Neural progenitor cell (in vitro differentiated cells): ENCODE measurements around the gene KDM2A. TPM values are rescaled to one million over a fixed set of nuclear protein-coding genes. Genes with fewer than 3 reads are reported as not detected.

Experiments used
- DNase-seq: peaks from one replicate; pipeline ENCODE4 v3.0.0-alpha.2; 2016; ENCODE audit warnings: low spot score
- H2AFZ ChIP-seq: fragments of 200-600 bp; sonication (generic); replicated peaks from 2 replicates; pipeline ENCODE4 v1.6.1; 2016; ENCODE audit warnings: antibody characterized with exemption
- H3F3A ChIP-seq: fragments of 200-600 bp; sonication (generic); 2 replicates; pipeline ENCODE4 v1.6.1; 2016; ENCODE audit warnings: antibody characterized with exemption, low read depth
- H3K27ac ChIP-seq: fragments of 200-600 bp; sonication (generic); 2 replicates; pipeline ENCODE4 v1.5.1; 2016; ENCODE audit warnings: mild to moderate bottlenecking
- H3K27me3 ChIP-seq: fragments of 200-600 bp; sonication (generic); 2 replicates; pipeline ENCODE4 v1.6.1; 2016; ENCODE audit warnings: mild to moderate bottlenecking, moderate library complexity
- H3K36me3 ChIP-seq: fragments of 200-600 bp; sonication (generic); 2 replicates; pipeline ENCODE4 v1.5.1; 2016
- H3K4me1 ChIP-seq: fragments of 200-600 bp; sonication (generic); 2 replicates; pipeline ENCODE4 v1.6.1; 2016; ENCODE audit warnings: mixed run types
- H3K4me2 ChIP-seq: fragments of 200-600 bp; sonication (generic); 2 replicates; pipeline ENCODE4 v1.6.1; 2016
- H3K4me3 ChIP-seq: fragments of 200-600 bp; sonication (generic); 2 replicates; pipeline ENCODE4 v1.5.1; 2016
- H3K79me2 ChIP-seq: fragments of 200-600 bp; sonication (generic); 2 replicates; pipeline ENCODE4 v1.6.1; 2016; ENCODE audit warnings: low read depth
- H3K9ac ChIP-seq: fragments of 200-600 bp; sonication (generic); 2 replicates; pipeline ENCODE4 v1.6.1; 2016
- H3K9me3 ChIP-seq: fragments of 200-600 bp; sonication (generic); 2 replicates; pipeline ENCODE4 v1.5.1; 2016; ENCODE audit warnings: low read depth
- H4K20me1 ChIP-seq: fragments of 200-600 bp; sonication (generic); 2 replicates; pipeline ENCODE4 v1.6.1; 2016; ENCODE audit warnings: low read depth
- H3K27ac Mint-ChIP-seq: 3 replicates; pipeline ENCODE4 v1.8.0; 2021; ENCODE audit warnings: mixed read lengths
- H3K27me3 Mint-ChIP-seq: 2 replicates; pipeline ENCODE4 v1.8.0; 2022; ENCODE audit warnings: low read depth, mild to moderate bottlenecking, inconsistent platforms, moderate library complexity, mixed read lengths; ENCODE audit not compliant: insufficient read depth
- H3K36me3 Mint-ChIP-seq: 3 replicates; pipeline ENCODE4 v1.8.0; 2021; ENCODE audit warnings: mixed read lengths
- H3K4me1 Mint-ChIP-seq: 3 replicates; pipeline ENCODE4 v1.8.0; 2021; ENCODE audit warnings: mixed read lengths
- H3K4me3 Mint-ChIP-seq: 3 replicates; pipeline ENCODE4 v1.8.0; 2021; ENCODE audit warnings: mild to moderate bottlenecking, moderate library complexity, mixed read lengths
- H3K9me3 Mint-ChIP-seq: 3 replicates; pipeline ENCODE4 v1.8.0; 2020; ENCODE audit warnings: mixed read lengths
- EZH2 ChIP-seq: fragments of 200-600 bp; sonication (generic); IDR thresholded peaks from 2 replicates; pipeline ENCODE4 v1.6.1; 2017; ENCODE audit warnings: antibody characterized with exemption, mild to moderate bottlenecking, moderate library complexity
- EZH2phosphoT487 ChIP-seq: fragments of 200-600 bp; sonication (generic); IDR thresholded peaks from 2 replicates; pipeline ENCODE4 v1.6.1; 2017; ENCODE audit warnings: antibody characterized with exemption
- total RNA-seq: library from RNA; depleted of rRNA; stranded (reverse); fragments of >200 nt; gene quantifications from 2 replicates; pipeline ENCODE4 v1.2.3, GENCODE V29; 2015; ENCODE audit warnings: low replicate concordance
- TF ChIP-seq, protein P1 (sequence below): fragments of 200-600 bp; sonication (generic); IDR thresholded peaks from 2 replicates; pipeline ENCODE4 v1.5.1; 2017; ENCODE audit warnings: antibody characterized with exemption, mild to moderate bottlenecking

The KDM2A gene
- total RNA-seq, 1 donor from 2014 or later = 49.5 TPM

DNA sequence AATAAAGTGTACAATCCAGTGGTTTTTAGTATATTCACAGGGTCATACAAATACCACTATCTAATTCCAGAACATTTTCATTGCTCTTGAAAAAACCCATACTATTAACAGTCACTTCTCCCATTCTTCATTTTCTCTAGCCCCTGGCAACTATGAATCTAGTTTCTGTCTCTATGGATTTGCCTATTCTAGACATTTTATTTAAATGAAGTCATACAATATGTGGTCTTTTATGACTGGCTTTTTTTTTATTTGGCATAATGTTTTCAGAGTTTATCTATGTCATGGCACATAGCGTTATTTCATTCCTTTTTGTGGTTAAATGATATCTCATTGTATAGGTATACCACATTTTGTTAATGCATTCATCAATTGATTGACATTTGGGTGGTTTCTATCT, 59.4 kb downstream of the KDM2A start:
- Mint-ChIP-seq H3K27ac (no peak overlapping the region), H3K36me3 (peaks cover 12% of the 10 kb centered on the region), H3K9me3 (no peaks in the 10 kb centered on the region), H3K4me1 (no peaks in the 10 kb centered on the region), H3K4me3 (no peak overlapping the region), H3K27me3 (no peaks in the 10 kb centered on the region)
- peaks cover 3% of the 10 kb centered on the region for H3F3A ChIP-seq
- H3K9me3 ChIP-seq = no peaks in the 10 kb centered on the region
- TF ChIP-seq EZH2phosphoT487 (no peak), EZH2 (no peak)
- TF ChIP-seq, protein P1, sequence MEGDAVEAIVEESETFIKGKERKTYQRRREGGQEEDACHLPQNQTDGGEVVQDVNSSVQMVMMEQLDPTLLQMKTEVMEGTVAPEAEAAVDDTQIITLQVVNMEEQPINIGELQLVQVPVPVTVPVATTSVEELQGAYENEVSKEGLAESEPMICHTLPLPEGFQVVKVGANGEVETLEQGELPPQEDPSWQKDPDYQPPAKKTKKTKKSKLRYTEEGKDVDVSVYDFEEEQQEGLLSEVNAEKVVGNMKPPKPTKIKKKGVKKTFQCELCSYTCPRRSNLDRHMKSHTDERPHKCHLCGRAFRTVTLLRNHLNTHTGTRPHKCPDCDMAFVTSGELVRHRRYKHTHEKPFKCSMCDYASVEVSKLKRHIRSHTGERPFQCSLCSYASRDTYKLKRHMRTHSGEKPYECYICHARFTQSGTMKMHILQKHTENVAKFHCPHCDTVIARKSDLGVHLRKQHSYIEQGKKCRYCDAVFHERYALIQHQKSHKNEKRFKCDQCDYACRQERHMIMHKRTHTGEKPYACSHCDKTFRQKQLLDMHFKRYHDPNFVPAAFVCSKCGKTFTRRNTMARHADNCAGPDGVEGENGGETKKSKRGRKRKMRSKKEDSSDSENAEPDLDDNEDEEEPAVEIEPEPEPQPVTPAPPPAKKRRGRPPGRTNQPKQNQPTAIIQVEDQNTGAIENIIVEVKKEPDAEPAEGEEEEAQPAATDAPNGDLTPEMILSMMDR = no peak
- H3K4me3 ChIP-seq = no peak overlapping the region
- peaks cover 11% of the 10 kb centered on the region for H3K36me3 ChIP-seq
- H4K20me1 ChIP-seq = peaks cover 61% of the 10 kb centered on the region
- H3K79me2 ChIP-seq = peaks cover 63% of the 10 kb centered on the region
- DNase-seq = no peak
- H3K9ac ChIP-seq = no peak overlapping the region
- H3K27me3 ChIP-seq = no peaks in the 10 kb centered on the region
- no peak overlapping the region for H3K27ac ChIP-seq
- no peak overlapping the region for H2AFZ ChIP-seq
- H3K4me1 ChIP-seq = no peaks in the 10 kb centered on the region
- no peak overlapping the region for H3K4me2 ChIP-seq

DNA sequence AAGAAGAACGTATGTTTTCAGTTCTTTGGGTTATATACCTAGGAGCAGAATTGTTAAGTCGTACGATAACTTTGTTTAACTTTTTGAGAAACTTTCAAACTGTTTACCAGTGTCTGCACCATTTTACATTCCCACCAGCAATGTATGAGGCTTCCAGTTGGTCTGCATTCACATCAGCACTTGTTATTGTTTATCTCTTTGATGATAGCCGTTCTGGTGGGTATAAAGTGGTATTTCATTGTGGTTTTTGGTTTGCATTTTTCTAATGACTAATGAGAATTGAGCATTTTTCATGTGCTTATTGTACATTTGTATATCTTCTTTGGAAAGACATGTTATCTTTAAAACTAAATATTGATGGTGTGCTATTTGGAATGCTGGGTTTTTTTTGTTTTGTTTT, 59.8 kb downstream of the KDM2A start:
- H2AFZ ChIP-seq = no peak overlapping the region
- Mint-ChIP-seq H3K36me3 (peaks cover 12% of the 10 kb centered on the region), H3K27ac (no peak overlapping the region), H3K27me3 (no peaks in the 10 kb centered on the region), H3K4me3 (no peak overlapping the region), H3K9me3 (no peaks in the 10 kb centered on the region), H3K4me1 (no peaks in the 10 kb centered on the region)
- H3K4me2 ChIP-seq = no peak overlapping the region
- H3K27ac ChIP-seq = no peak overlapping the region
- no peak for DNase-seq
- H3K36me3 ChIP-seq = peaks cover 11% of the 10 kb centered on the region
- H3K9ac ChIP-seq = no peak overlapping the region
- peaks cover 57% of the 10 kb centered on the region for H4K20me1 ChIP-seq
- TF ChIP-seq EZH2phosphoT487 (no peak), EZH2 (no peak)
- TF ChIP-seq, protein P1 = no peak
- H3K79me2 ChIP-seq = peaks cover 58% of the 10 kb centered on the region
- H3K9me3 ChIP-seq = no peaks in the 10 kb centered on the region
- H3F3A ChIP-seq = peaks cover 3% of the 10 kb centered on the region
- no peaks in the 10 kb centered on the region for H3K27me3 ChIP-seq
- no peak overlapping the region for H3K4me3 ChIP-seq
- H3K4me1 ChIP-seq = no peaks in the 10 kb centered on the region

DNA sequence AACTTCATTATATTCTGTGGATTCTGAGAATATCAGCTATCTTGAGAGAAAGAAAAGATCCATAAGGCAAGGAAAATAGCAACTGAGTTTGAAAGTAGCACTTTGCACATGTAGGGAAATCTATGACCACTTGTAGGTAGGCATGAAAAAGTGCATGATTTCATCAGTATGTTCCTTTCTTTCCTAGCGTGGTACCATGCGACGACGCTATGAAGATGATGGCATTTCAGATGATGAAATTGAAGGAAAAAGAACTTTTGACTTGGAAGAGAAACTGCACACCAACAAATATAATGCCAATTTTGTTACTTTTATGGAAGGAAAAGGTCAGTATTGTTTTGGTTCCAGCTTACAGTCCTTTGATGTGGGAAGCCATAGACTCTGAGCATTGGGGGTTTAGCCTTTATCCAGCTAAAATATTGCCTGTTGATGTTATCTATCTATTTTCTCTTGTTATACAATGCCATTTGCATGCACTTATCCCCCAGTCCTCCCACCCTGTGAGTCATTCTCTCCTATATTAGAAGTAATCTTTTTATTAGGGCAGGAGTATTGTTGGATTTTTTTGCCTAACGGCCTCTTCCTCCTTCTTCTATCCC, 60.9 kb downstream of the KDM2A start:
- H3K27ac Mint-ChIP-seq = no peak overlapping the region
- H3K27me3 Mint-ChIP-seq = no peaks in the 10 kb centered on the region
- no peak overlapping the region for H3K4me3 Mint-ChIP-seq
- no peak overlapping the region for H3K9ac ChIP-seq
- peaks cover 46% of the 10 kb centered on the region for H4K20me1 ChIP-seq
- H3K27ac ChIP-seq = no peak overlapping the region
- no peaks in the 10 kb centered on the region for H3K9me3 Mint-ChIP-seq
- H3K4me1 Mint-ChIP-seq = no peaks in the 10 kb centered on the region
- TF ChIP-seq, protein P1 = no peak
- TF ChIP-seq EZH2 (no peak), EZH2phosphoT487 (no peak)
- H3K36me3 ChIP-seq = peaks cover 15% of the 10 kb centered on the region
- no peaks in the 10 kb centered on the region for H3K9me3 ChIP-seq
- peaks cover 3% of the 10 kb centered on the region for H3F3A ChIP-seq
- peaks cover 19% of the 10 kb centered on the region for H3K36me3 Mint-ChIP-seq
- H3K4me3 ChIP-seq = no peak overlapping the region
- no peak overlapping the region for H3K4me2 ChIP-seq
- DNase-seq = no peak
- peaks cover 47% of the 10 kb centered on the region for H3K79me2 ChIP-seq
- no peaks in the 10 kb centered on the region for H3K4me1 ChIP-seq
- H2AFZ ChIP-seq = no peak overlapping the region
- H3K27me3 ChIP-seq = no peaks in the 10 kb centered on the region
